NCI-H446 treated with DMSO at 0.1 percent for 48 hours (cell line): ENCODE data around the gene ANXA4.
"Not testable (repeated sequence)": the region's sequence is repeated elsewhere in the genome, so short reads cannot be mapped to it uniquely, and the experiment has no call there.

Experiments used
- DNase-seq: peaks from one replicate; lab custom pipeline; 2025; lab: John Stamatoyannopoulos, UW

ANXA4 gene

DNA sequence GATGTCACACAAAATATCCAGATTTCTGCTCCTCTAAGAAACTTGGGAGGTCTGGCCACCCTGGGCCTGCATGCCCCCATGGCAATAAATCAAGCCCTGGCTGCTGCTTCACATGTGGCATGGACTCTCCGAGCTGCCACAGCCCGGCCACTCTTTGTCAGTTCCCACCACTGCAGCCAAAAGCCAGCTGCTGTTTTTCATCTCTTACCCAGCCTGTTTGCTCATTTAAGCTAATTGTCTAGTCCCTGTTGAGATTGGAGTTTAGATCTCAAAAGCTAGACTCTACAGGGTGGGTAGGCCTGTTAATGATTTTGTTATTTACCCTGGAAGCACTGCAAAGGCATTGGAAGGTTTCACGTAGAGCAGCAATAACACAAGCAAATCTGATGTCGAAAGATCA lies 20.9 kb upstream of the ANXA4 start:
- DNase-seq = no peak

DNA sequence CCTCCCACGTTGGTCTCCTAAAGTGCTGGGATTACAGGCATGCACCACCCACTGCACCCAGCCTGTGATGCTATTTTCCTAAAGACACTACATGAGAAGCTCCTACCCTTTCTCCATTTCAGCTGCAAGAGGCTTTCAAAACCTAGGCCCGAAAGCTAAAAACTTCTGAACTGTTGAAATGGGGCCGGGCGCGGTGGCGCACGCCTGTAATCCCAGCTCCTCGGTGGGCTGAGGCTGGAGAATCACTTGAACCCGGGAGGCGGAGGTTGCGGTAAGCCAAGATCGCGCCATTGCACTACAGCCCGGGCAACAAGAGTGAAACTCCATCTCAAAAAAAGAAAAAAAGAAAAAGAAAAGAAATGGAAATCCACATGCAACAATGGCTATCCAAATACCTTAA lies 18.1 kb upstream of the ANXA4 start:
- DNase-seq = no peak

DNA sequence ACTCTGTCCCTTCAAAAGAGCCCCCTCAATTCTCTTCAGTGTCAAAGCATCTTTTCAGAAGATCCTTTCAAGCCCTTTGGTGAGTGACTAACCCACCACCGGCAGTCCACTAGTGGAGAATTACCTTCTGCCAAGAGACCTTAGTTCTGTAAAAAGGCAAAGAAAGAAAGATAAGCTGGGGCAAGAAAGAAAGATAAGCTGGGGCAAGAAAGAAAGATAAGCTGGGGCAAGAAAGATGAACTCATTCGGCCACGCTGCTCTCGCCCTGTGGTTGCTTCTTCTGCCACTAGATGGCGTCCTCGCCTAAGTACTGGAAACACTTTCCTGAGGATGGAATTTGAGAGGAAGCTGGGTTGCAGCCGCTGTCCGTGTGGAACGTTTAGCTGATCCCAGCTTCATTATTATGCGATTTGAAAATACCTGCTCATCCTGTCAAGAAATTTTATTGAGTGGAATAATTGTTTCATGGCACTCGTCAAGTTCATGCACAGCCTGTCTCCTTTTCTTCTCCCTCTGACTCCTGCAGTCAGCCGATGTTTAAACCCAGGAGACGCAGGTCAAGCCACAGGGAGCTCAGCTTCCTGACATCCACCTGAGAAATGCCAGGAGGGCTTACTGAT lies 17.3 kb upstream of the ANXA4 start:
- peak; percentile 43 for DNase-seq

DNA sequence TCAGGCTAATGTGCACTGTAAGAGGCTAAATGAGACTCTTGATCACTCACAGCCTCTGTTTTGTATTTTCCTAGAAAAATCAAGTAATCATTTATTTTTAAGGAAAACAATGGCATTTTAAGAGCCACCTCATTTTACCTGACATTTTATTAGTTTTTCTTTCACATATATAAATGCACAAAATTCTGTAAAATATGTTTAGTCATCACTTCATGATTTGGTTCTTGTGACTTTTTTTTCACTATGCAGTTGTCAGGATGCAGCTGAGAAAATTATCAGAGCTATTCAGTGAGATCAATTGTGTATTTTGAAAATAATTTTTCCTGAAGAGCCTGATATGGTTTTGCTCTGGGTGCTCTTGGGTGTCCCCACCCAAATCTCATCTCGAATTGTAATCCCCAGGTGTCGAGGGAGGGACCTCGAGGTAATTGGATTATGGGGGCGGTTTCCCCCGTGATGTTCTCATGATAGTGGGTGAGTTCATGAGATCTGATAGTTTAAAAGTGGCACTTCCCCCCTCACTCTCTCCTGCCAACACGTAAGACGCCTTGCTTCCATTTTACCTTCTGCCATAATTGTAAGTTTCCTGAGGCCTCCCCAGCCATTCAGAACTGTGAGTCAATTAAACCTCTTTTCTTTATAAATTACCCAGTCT lies 16.1 kb upstream of the ANXA4 start:
- no peak for DNase-seq

DNA sequence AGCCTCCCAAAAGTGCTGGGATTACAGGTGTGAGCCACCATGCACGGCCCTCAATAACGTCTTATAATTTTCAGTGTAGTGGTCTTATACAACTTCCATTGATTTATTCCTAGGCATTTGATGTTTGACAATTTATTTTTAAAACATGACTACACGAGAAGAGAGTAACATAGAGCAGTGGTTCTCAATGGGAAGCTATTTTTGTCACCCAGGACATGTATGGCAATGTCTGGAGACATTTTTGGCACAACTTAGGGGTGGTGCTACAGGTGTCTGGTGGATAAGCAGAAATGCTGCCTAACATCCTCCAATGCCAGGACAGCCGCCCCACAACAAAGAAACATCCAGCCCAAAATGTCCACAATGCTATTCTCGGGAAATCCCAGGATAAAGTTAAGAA lies 12.7 kb upstream of the ANXA4 start:
- no peak for DNase-seq

DNA sequence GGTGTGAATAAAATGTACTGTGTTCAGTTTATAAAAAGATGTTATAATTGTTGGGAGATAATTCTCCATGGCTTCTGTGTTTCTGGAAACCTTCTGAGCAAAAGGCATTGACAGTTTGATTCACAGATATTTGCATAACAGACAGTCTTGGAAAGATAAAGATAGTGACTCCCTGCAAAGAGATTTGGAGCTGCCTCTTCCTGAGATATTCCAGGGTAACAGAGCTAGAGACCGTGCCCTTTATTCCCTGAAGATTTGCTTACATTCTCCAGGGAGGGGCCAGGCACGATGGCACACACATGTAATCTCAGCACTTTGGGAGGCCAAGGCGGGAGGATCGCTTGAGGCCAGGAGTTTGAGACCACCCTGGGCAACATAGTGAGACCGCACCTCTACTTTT lies 12.2 kb upstream of the ANXA4 start:
- DNase-seq = no peak

DNA sequence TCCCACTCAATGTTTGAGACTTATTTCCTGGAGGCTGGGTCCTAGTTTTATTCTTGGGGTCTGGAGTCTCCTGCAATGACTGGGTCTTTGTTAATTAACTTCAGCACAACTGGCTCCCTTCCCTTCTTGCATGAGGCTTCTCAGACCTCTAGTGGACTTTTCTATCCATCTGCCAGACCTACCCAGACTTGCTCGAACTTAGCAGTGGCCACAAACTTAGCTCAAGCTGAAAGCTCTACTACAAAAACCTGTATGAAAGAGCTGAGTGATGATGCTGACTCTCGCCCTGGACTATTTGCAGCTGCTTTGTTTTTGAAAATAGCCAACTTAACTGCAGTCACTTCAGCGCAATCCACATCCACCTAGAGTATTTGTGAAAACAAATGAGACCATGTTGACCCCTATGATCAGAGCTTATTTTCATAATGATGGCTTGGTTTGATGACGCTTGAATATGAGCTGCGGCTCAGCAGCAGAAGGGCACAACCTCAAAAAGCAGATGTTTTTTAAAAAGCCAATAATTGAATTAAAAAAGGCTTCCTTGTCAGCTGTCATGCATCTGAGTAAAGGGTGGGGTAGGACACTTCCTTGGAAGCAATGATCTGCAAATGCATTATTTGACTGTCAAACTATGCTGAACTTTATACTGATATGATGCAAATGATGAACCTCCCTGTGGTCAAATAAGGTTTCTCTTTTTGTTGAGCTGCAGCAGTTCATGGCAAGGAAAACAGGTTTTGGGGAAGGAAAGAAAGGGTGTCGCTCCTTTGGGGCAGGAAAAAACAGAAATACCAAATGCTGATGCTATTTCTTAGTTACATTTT lies 10.6 kb upstream of the ANXA4 start:
- DNase-seq = no peak

DNA sequence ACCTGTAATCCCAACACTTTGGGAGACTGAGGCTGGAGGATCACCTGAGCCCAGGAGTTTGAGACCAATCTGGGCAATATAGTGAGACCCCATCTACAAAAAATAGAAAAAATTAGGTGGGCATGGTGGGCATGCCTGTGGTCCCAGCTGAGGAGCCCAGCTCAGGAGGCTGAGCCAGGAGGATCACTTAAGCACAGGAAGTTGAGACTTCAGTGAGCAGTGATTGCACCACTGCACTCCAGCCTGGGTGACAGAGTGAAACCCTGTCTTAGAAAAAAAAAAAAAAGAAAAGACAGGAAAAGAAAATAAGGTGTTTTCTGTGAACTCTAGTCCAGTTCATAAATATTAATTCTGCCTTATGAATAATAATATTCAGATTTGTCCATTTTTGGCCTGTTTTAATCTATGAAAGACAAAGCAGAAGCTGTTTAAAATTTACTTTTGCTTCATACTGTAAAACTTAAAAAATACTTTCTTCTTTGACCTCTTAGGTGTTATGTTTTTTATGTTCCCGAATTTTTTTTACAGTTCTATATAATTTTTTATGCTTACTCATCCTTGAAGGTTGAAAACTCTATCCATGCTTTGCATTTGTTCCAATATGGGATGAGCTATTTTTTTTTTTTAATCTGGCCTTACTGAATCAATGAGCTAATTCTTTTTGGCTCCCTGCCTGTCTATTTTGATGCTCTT lies 8.4 kb upstream of the ANXA4 start:
- DNase-seq = peak; percentile 98

DNA sequence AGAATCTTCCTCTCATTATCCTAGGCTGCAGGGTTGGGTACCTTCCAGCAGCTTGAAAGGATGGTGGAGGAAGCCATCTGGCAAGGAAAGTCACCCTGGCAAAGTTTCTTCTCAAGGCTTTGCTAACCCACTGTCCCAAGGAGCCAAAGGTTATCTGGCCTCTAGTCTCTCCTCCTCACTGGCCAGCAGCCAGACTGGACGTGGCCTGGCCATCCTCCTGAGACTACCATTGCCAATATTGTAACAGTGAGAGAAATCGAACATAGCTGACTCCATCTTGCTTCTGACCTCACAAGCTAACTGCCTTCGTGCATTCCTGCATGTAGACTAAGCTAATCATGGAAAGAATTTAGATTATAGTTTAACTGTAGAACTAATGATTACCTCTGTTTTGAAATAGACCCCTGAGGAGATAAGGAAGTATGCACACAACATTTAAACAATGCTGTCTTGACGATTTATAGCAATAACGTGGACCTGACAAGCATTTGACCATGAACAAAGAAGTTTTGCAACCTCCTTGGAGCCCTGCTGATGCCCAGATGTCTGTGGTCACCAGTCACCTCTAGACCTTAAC lies 7.8 kb upstream of the ANXA4 start:
- no peak for DNase-seq

DNA sequence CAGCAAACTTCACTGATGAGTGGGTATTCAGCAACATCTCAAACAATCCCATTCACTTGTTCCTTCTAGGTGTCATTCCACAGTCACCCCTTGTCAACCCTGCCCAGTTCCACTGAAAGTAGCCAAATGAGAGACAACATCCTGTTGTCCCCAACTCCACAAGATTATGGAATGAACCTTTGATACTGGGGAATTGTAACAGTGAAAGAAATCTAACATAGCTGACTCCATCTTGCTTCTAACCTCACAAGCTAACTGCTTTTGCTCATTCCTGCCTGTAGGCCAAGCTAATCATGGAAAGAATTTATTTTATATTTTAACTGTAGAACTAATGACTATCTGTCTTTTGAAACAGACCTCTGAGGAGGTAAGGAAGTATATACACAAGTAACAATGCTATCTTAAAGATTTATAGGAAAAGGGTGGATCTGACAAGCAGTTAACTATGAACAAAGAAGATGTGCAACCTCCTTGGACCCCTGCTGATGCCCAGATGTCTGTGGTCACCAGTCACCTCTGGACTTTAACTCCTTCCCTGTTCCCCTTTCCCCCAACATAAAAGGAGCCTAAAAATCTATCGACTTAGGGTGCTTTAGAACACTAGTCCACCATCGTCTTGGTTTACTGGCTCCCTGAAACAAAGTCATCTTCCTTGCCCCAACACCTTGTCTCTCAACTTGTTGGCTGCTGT lies 6.9 kb upstream of the ANXA4 start:
- no peak for DNase-seq

DNA sequence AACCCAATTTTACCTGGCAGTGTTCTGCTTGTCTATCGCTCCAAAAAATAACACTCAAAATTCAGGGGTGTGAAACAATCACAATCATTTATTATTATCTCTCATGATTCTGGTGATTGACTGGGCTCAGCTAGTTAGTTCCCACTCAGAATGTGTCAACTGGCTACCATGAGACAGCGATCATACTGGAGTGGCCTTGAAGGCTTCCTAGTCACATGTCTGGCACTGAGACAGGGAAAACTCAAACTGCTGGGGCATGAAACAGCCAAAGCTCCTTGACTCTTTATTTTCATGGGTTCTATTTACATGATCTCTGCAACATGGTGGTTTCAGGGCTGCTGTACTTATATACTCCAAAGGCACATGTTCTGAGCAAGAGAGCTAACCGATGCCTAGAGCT lies 6.2 kb upstream of the ANXA4 start:
- DNase-seq = no peak

DNA sequence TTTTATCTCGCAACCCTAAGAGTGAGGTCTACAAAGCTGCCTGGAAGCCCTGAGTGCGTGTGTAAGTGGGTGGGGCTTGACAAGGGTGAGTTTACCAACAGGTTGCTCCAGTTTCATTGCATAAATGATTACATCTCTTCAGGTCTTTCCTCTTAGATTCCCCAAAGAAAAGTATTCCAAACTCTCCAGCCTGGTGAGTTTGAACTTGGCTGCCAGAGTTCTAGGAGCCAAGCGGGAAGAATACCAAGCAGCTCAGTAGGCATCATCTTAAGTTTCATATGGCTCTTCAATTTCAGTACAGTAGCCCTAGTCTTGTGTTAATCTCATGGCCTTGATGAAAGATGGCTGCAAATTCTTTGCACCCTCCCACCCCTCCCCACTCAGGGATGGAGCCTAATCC lies 3.8 kb upstream of the ANXA4 start:
- not testable (repeated sequence) for DNase-seq

DNA sequence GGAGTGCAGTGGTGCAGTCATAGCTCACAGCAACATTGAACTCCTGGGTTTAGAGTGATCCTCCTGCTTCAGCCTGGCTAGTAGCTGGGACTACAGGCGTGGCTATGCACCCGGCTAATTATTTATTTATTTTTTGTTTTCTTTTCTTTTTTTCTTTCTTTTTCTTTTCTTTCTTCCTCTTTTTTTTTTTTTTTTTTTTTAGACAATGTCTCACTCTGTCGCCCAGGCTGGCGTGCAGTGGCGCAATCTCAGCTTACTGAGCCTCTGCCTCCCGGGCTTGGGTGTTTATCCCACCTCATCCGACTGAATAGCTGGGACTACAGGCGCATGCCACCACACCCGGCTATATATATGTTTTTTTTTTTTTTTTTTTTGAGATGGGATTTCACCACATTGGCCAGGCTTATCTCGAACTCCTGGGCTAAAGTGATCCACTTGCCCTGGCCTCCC lies 1.4 kb upstream of the ANXA4 start:
- no peak for DNase-seq

DNA sequence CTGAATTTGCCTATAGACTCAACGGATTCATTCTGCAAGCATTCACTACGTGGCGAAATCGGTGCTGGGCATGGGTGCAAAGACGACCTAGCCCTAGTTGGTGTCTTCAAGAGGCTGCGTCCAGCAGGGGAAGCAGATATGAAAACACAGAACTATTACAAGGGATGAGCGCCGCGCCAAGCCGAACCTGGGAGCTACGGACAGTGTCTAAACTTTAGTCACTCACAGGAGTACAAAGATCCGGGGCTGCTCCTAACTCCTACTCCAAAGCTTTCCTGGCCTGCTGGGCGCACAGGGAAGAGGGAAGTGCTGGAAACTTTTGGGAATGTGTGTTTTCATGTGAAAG lies 732 bp upstream of the ANXA4 start:
- no peak for DNase-seq

DNA sequence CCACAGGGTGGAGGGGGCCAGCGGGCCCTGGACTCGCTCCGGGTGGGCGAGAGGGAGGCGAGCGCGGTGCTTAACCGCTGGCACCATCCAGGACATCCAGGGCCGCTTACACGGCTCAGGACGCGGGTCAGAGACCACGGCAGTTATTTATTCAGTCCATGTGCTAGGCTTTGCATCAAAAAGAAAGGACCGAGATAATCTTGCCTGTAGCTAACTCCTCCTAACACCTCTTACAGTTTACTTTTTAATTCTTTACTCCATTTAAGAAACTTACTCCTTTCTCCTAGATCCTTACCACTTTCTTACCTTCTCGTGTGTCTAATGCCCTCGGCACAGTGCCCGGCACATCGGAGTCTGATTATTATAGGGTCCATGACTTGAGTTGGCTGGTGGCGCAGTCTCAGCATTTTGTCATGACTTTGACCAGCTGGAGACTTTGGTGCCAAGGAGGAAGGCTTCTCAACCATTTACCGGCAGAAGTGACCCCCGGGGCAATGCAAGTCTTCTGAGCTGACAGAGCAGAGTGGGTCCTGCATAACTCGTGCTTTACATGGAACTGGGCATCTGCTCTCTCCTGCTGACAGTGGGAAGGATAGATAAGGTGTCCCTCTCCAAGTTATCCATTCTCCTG lies 503 bp downstream of the ANXA4 start:
- no peak for DNase-seq

DNA sequence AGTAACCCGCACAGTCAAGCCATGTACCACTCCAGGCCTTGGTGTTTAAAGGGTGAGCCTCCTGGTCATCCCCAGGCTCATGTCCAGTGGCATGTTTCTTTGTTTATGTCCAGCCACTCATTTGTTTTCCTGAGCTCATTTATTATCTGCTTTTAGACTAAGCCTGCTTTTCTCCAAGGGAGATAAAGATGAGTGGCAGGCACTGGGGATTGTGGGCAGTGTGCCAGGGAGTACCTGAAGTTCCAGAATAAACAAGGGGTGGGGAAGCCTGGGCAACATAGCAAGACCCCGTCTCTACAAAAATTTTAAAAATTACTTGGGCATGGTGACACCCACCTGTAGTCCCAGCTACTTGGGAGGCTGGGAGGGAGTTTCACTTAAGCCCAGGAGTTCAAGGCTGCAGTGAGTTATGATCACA lies 1.9 kb downstream of the ANXA4 start:
- no peak for DNase-seq

DNA sequence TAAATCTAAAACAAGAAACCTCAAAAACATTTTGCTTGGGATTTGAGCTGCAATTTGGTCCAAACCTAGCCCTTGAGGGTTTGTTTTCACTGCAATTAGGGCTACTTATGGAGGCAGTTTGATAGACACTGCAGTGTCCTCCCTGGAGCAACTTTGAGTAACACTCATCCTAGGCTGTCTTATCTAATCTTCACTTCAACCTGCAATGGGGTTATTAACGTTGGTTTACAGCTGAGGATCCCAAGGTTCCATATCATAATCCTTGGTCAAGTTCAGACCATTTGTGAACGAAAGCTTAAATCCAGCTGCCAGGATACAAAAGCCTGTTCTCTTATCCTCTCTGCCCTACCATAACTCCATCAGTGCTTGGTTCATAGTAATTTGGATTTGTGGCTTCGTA lies 2.5 kb downstream of the ANXA4 start:
- no peak for DNase-seq

DNA sequence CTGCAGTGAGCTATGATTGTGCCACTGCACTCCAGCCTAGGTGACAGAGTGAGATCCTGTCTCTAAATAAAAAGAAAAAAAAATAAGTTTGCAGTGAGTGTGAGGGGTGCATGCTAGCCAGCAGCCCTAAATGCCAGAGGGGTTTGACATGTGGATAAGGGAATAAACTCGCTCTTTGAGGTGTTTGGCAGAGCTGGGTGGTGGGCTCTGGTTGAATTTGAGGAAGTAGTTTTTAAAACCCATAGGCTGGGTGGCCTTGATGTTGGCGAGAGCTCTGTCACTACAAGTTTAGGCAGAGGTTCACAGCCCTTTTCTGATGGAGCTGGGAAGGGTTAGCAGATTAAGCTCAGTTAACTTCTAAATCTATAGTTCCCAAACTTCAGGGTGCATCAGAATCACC lies 3.1 kb downstream of the ANXA4 start:
- no peak for DNase-seq

DNA sequence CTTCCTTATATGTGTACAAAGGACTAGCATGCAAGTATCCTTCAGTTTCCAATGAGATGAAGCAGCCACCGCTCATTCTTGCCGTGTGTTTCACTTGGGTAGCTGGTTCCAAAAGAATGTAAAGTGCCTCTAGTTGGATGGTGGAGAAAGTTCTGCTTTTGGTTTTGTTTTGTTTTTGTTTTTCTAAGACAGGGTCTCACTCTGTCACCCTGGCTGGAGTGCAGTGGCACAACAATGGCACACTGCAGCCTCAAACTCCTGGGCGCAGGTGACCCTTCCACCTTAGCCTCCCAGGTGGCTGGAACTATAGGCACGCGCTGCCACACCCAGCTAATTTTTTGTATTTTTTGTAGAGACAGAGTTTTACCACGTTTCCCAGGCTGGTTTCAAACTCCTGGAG lies 8.3 kb downstream of the ANXA4 start:
- DNase-seq = no peak

DNA sequence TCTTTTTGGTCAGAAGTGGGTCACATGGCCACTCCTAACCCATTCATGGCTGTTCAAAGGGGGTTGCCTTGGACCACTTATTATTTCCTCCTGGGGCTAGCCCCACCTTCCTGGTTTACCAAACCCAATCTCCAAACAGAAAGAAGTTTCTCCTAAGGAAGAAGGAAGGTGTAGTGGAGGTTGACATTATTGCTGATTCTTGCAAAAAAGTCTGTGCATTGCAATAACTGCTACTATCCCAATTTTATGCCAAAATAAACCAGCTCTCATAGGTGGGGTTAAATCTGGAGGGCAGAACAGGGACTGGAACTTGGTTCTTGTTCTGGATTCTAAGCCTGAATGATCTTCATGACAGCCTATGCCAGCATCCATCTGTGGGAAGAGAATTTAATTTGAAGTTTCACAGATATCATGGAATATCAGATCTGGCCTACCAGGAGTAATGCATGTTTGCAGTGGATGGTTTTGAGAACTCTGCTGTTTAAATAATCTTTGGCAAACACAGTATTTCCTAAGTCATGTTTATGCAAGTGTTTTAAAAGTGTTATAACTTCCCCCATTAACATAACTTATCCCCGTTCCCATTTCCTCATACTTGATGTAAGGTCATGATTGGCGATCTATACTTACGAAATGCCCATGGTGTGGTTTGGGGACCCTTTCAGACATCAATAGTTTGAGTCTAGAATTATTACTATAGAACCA lies 11.9 kb downstream of the ANXA4 start:
- no peak for DNase-seq

DNA sequence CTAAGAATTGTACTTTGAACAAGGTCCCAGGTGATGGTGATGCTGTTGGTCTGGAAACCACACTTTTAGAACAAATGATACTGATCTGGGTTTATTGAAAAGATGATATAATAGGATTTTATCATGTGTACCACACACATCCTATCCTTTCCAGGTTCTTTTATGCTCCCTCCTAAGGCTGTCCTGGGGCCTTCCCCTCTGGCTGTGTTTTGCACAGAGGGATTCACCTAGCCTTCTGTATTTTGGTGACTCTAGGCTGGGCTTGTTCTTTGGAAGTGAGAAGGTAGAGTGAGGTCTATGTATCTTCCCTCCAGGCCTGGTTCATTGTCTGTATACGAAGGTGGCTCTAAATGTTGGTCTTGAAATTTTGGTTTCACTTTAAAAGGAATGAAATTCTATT lies 12.7 kb downstream of the ANXA4 start:
- DNase-seq = no peak
